HepG2 (cell line): Measurements from ENCODE around the gene PTPRN. TPM values are rescaled to one million over a fixed set of nuclear protein-coding genes. Genes with fewer than 3 reads are reported as not detected.

Experiments
- AHDC1 ChIP-seq: sonication (generic); formaldehyde crosslinking; IDR thresholded peaks from 2 replicates; pipeline ENCODE4 v1.5.1; 2020; ENCODE audit warnings: mild to moderate bottlenecking, missing genetic modification reagents, borderline replicate concordance
- ARID3A ChIP-seq: IDR thresholded peaks from 2 replicates; pipeline ENCODE4 v1.6.1; 2012; ENCODE audit warnings: low read depth, low read length, improper control_type of control experiment
- ATF7-NPFF ChIP-seq: sonication (generic); formaldehyde crosslinking; IDR thresholded peaks from 2 replicates; pipeline ENCODE4 v1.8.1; 2023; ENCODE audit warnings: mild to moderate bottlenecking, low read depth, missing genetic modification reagents, moderate library complexity
- ERF ChIP-seq: IDR thresholded peaks from 2 replicates; pipeline ENCODE4 v1.6.1; 2018; ENCODE audit warnings: missing biosample characterization, missing genetic modification reagents
- FIP1L1 ChIP-seq: fragments of 200-400 bp; formaldehyde crosslinking; IDR thresholded peaks from 2 replicates; pipeline ENCODE4 v1.6.1; 2018; ENCODE audit warnings: low read depth, mild to moderate bottlenecking, low read length, moderate library complexity, borderline replicate concordance; ENCODE audit not compliant: insufficient read depth
- GABPB1 ChIP-seq: IDR thresholded peaks from 2 replicates; pipeline ENCODE4 v1.6.1; 2016; ENCODE audit warnings: mild to moderate bottlenecking, missing genetic modification reagents, moderate library complexity, missing compliant biosample characterization
- HOXA9 ChIP-seq: sonication (generic); formaldehyde crosslinking; IDR thresholded peaks from 2 replicates; pipeline ENCODE4 v1.8.1; 2022; ENCODE audit warnings: missing genetic modification reagents, mild to moderate bottlenecking, moderate library complexity, borderline replicate concordance
- UBTF ChIP-seq: sonication (generic); formaldehyde crosslinking; IDR thresholded peaks from 2 replicates; pipeline ENCODE4 v1.4.0; 2020; ENCODE audit warnings: mild to moderate bottlenecking, missing genetic modification reagents
- ZFP90 ChIP-seq: sonication (generic); formaldehyde crosslinking; IDR thresholded peaks from 2 replicates; pipeline ENCODE4 v1.8.0; 2022; ENCODE audit warnings: missing genetic modification reagents, mild to moderate bottlenecking, inconsistent platforms, borderline replicate concordance
- ZNF143 ChIP-seq: sonication (generic); formaldehyde crosslinking; IDR thresholded peaks from 2 replicates; pipeline ENCODE4 v1.4.0; 2020; ENCODE audit warnings: missing genetic modification reagents
- ZNF280B ChIP-seq: sonication (generic); formaldehyde crosslinking; IDR thresholded peaks from 2 replicates; pipeline ENCODE4 v1.5.0; 2020; ENCODE audit warnings: missing genetic modification reagents, mild to moderate bottlenecking, borderline replicate concordance
- ZNF335 ChIP-seq: sonication (generic); formaldehyde crosslinking; IDR thresholded peaks from 2 replicates; pipeline ENCODE4 v1.4.0; 2020; ENCODE audit warnings: missing genetic modification reagents
- ZNF510 ChIP-seq: sonication (generic); formaldehyde crosslinking; IDR thresholded peaks from 2 replicates; pipeline ENCODE4 v1.4.0; 2020; ENCODE audit warnings: low read depth, mild to moderate bottlenecking, missing genetic modification reagents
- ZNF557 ChIP-seq: sonication (generic); formaldehyde crosslinking; IDR thresholded peaks from 2 replicates; pipeline ENCODE4 v1.4.0; 2020; ENCODE audit warnings: missing genetic modification reagents
- ZNF784 ChIP-seq: sonication (generic); formaldehyde crosslinking; IDR thresholded peaks from 2 replicates; pipeline ENCODE4 v1.5.1; 2020; ENCODE audit warnings: missing genetic modification reagents, mild to moderate bottlenecking, borderline replicate concordance
- polyA plus RNA-seq, 8 experiments: library from polyadenylated mRNA; depleted of rRNA in 3 of 8; stranded (reverse) in 7 of 8; unstranded in 1 of 8; fragments of >200 nt; fragmentation: Illumina TruSeq in 4 of 8; extraction: Trizol in 4 of 8; gene quantifications; 2 replicates each; pipeline versions ENCODE4 v1.2.1 to v1.2.3, GENCODE V29; 2011 to 2016; ENCODE audit warnings: low read depth in 4 of 8, missing spikeins in 1 of 8, mixed read lengths in 1 of 8; ENCODE audit not compliant: insufficient read depth in 1 of 8
- total RNA-seq, 5 experiments: library from RNA; depleted of rRNA; stranded (reverse); fragments of >200 nt; fragmentation: Illumina TruSeq; extraction: Trizol; gene quantifications; 2 replicates each; pipeline ENCODE4 v1.2.3, GENCODE V29; 2016; ENCODE audit warnings: low read depth in 1 of 5

The PTPRN gene
- total and polyA plus RNA-seq, 2 of the 13 experiments (the other 11 are each of a cell fraction or from before 2014, with no cell fraction given): 0.26 TPM; not detected in 1

GRCh38 chr2:219277703-219278654 lies 31.2 kb downstream of the PTPRN start (continued):
- no peak for TF ChIP-seq AHDC1 (CRISPR knock-in tag)
- TF ChIP-seq ZNF557 (CRISPR knock-in tag): no peak
- no peak for TF ChIP-seq ZNF784
- TF ChIP-seq ZNF280B: no peak
- peak; percentile 87 for TF ChIP-seq ERF (CRISPR knock-in tag)
- no peak for TF ChIP-seq ARID3A
- TF ChIP-seq ZNF143: no peak
- TF ChIP-seq ZFP90 (CRISPR knock-in tag): no peak; the same call in 1 of the 2 replicates
- peak; percentile 81 for TF ChIP-seq ZNF510 (CRISPR knock-in tag)
- no peak for TF ChIP-seq FIP1L1
- TF ChIP-seq ATF7-NPFF (CRISPR knock-in tag): no peak
- TF ChIP-seq ZNF335 (CRISPR knock-in tag): no peak
- peak; percentile 26; the same call in 1 of the 2 replicates for TF ChIP-seq GABPB1 (CRISPR knock-in tag)
- no peak; the same call in 1 of the 2 replicates for TF ChIP-seq UBTF (CRISPR knock-in tag)
- no peak for TF ChIP-seq HOXA9 (CRISPR knock-in tag)
